Measurements from ENCODE around the gene CDK11A.
"Not testable (repeated sequence)": the region's sequence is repeated elsewhere in the genome, so short reads cannot be mapped to it uniquely, and the experiment has no call there.

The CDK11A gene

DNA sequence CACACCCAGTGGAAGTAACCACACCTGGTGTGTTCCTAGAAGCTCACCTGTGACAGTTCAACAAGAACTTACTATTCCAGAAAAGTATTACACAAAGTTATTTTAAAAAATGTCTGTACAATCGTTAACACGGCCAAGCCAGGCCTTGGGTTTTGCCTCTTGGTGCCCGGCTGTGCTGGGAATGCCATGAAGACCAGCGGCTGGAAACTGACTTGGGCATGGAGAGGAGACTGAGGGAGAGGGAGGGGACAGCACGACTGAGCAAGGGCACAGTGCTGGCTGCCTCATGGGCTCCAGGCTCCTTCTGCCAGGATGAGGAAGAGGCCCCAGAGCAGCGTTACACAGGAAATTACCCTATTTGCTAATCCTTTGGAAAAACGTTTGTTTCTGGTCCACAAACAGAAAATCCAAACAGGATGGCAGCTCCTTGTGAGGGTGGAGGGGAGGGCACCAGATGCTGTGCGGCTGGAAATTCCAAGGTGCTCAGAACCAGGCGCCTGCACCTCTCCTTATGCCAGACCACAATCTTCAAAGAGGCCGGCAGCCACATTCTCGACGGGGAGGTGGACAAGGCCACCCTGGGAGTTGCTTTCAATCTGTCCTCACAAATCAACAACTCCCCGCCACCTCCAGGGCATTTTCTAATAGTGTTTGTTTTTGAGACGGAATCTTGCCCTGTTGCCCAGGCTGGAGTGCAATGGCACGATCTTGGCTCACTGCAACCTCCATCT, 61.2 kb downstream of the CDK11A start:
- not testable (repeated sequence) for DNase-seq (ENCODE audit: low read depth, low spot score)

DNA sequence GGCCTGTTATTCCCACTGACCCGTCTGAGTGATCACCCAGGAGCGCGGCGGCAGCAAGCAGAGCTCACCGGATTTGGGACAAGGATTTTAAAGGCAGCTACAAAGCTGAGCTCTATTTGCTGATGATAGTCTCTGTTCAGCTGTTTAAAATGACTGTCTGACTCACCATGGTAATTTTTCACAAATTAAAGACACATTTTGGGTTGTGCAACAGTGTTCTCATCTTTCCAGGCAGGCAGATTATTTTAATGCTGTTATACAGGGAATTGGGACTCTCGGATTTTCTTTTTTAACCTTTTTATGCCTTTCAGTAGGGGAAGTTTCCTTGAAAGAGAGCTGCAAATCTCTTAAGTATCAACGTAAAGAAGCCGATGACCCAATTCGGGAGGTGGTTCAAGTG, 61.8 kb downstream of the CDK11A start:
- DNase-seq (ENCODE audit: low read depth, low spot score) = not testable (repeated sequence)

DNA sequence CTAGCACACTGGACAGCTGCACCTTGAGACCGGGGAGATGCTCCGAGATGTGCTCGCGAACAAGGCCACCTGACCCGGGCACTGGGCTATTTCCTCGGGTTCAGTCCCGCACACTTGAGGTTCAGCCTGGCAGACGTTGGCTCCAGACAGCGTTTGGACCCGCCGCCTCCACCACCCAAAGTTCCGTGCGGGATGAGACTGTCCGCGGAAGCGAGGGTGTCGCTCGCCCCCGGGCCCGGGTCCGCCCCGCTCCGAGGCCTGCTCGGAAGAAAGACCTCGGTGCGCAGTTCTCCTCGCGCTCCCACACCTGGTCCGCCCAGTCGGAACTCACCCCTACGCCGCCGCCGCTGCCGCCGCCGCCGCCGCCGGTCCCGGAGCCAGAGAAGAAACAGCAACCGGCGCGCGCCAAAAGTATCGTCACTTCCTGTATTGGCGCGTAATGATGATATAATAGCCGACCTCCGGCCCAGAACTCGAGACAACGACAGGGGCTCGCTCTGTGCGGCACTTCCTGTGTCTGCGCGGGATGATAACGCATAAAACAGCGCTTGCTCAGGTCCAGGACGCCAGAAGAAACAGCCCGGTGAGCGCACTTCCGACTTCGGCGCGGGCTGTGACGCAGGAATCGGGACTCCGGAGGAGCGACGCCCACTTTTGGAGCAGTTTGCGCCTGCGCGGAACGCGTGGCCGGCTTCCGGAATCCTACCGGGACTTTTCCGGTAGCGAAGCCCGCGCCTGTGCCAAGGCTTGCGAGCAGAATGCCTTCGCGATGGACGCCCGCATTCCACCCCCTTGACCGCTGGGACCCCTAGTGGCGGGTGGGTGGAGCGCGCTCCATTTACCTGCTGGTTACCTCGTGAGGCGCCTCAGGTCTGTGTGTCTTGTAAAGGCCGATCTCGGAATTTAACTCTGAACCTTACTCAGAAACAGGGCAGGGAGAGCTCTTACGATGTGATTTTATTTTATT, 65.3 kb downstream of the CDK11A start, which contains the start of gene CDK11B:
Gene CDK11B (minus strand): TSS at position 422 of the 967 bp plus-strand sequence. CDS start 1,519 bp downstream, outside the sequence.
- peak; percentile 86 for DNase-seq (ENCODE audit: low read depth, low spot score)
